Keratinocyte (primary cell): ENCODE data around the gene TBL1Y. TPM values are rescaled to one million over a fixed set of nuclear protein-coding genes. Genes with fewer than 3 reads are reported as not detected.

Experiments
- DNase-seq: peaks from one replicate; pipeline ENCODE4 v3.0.0-alpha.2; 2011; ENCODE audit warnings: low read depth, missing footprints, low spot score
- FAIRE-seq: peaks from 2 replicates; lab custom pipeline; 2011; peaks lifted over from hg19 to GRCh38; lab: Jason Lieb, UNC
- H2AFZ ChIP-seq: 2 replicates; pipeline ENCODE4 v1.6.0; 2012; ENCODE audit warnings: low read length, control low read depth, inconsistent platforms; ENCODE audit not compliant: control insufficient read depth
- H3K27ac ChIP-seq: 2 replicates; pipeline ENCODE4 v1.5.1; 2011; ENCODE audit warnings: low read length; ENCODE audit not compliant: control insufficient read depth, insufficient read depth
- H3K27me3 ChIP-seq: 3 replicates; pipeline ENCODE4 v1.6.0; 2011; ENCODE audit warnings: low read length; ENCODE audit not compliant: control insufficient read depth, insufficient read depth; ENCODE audit errors: extremely low read depth
- H3K36me3 ChIP-seq, 2 experiments: 2 replicates in 1 of 2; 3 replicates in 1 of 2; pipeline ENCODE4 v1.5.1; 2011; ENCODE audit warnings: low read length in 2 of 2, mild to moderate bottlenecking in 1 of 2; ENCODE audit not compliant: control insufficient read depth in 2 of 2, insufficient read depth in 2 of 2; ENCODE audit errors: extremely low read depth in 1 of 2
- H3K4me1 ChIP-seq: 3 replicates; pipeline ENCODE4 v1.5.1; 2011; ENCODE audit warnings: low read length; ENCODE audit not compliant: control insufficient read depth, insufficient read depth; ENCODE audit errors: extremely low read depth
- H3K4me2 ChIP-seq: 3 replicates; pipeline ENCODE4 v1.6.0; 2011; ENCODE audit warnings: low read depth, low read length; ENCODE audit not compliant: control insufficient read depth, insufficient read depth; ENCODE audit errors: extremely low read depth
- H3K4me3 ChIP-seq, 3 experiments: fragments of 200-600 bp in 1 of 3; sonication (generic) in 1 of 3; 2 replicates in 2 of 3; 3 replicates in 1 of 3; pipeline ENCODE4 v1.5.1; 2011 to 2016; ENCODE audit warnings: low read length in 3 of 3, mild to moderate bottlenecking in 3 of 3, control low read depth in 2 of 3, inconsistent platforms in 1 of 3, low read depth in 1 of 3, mixed read lengths in 1 of 3, mixed run types in 1 of 3, moderate library complexity in 1 of 3; ENCODE audit not compliant: control insufficient read depth in 2 of 3, insufficient read depth in 2 of 3; ENCODE audit errors: extremely low read depth in 1 of 3
- H3K79me2 ChIP-seq: 2 replicates; pipeline ENCODE4 v1.6.0; 2012; ENCODE audit warnings: low read length; ENCODE audit not compliant: control insufficient read depth, insufficient read depth
- H3K9ac ChIP-seq: 3 replicates; pipeline ENCODE4 v1.6.0; 2011; ENCODE audit warnings: low read length; ENCODE audit not compliant: control insufficient read depth, insufficient read depth; ENCODE audit errors: extremely low read depth
- H3K9me1 ChIP-seq: 3 replicates; pipeline ENCODE4 v1.6.0; 2011; ENCODE audit warnings: low read length; ENCODE audit not compliant: control insufficient read depth, insufficient read depth; ENCODE audit errors: extremely low read depth
- H3K9me3 ChIP-seq: 2 replicates; pipeline ENCODE4 v1.5.1; 2012; ENCODE audit warnings: low read depth, low read length; ENCODE audit not compliant: control insufficient read depth
- H4K20me1 ChIP-seq: 3 replicates; pipeline ENCODE4 v1.6.0; 2011; ENCODE audit warnings: low read length; ENCODE audit not compliant: control insufficient read depth, insufficient read depth; ENCODE audit errors: extremely low read depth
- EZH2 ChIP-seq: IDR thresholded peaks from one replicate; pipeline ENCODE4 v1.6.1; 2012; ENCODE audit warnings: inconsistent platforms, mild to moderate bottlenecking, low read length, moderate library complexity
- dilution Hi-C: fragments of 300-500 bp; cut with MboI; formaldehyde crosslinking; loops from one replicate; pipeline ENCODE4 v1.7.0; 2020; ENCODE audit warnings: low sequenced_read_pairs; ENCODE audit not compliant: extremely low pct_ligation_motif_present
- polyA plus RNA-seq, 5 experiments: library from polyadenylated mRNA; depleted of rRNA in 3 of 5; stranded (reverse) in 3 of 5; stranded (forward) in 1 of 5; unstranded in 1 of 5; fragments of >200 nt; gene quantifications; 1 replicate in 1 of 5; 2 replicates in 3 of 5; 3 replicates in 1 of 5; pipeline versions ENCODE4 v1.2.1 to v1.2.3, GENCODE V29; 2011 to 2012; ENCODE audit warnings: missing spikeins in 2 of 5, low read depth in 1 of 5, low replicate concordance in 1 of 5
- TF ChIP-seq, protein P1 (sequence below), 3 experiments: IDR thresholded peaks in 1 of 3; conservative IDR thresholded peaks in 1 of 3; optimal IDR thresholded peaks in 1 of 3; 2 replicates in 2 of 3; 3 replicates in 1 of 3; pipeline versions ENCODE3 to v1.5.1; 2011; ENCODE audit warnings: low read length in 3 of 3, mild to moderate bottlenecking in 3 of 3, moderate library complexity in 2 of 3, control low read depth in 1 of 3, inconsistent platforms in 1 of 3; ENCODE audit not compliant: insufficient read depth in 2 of 3; ENCODE audit errors: extremely low read depth in 1 of 3

The TBL1Y gene
- polyA plus RNA-seq, 1 donor (not counting 4 experiments of a cell fraction or from before 2014, with no cell fraction given): not detected

DNA sequence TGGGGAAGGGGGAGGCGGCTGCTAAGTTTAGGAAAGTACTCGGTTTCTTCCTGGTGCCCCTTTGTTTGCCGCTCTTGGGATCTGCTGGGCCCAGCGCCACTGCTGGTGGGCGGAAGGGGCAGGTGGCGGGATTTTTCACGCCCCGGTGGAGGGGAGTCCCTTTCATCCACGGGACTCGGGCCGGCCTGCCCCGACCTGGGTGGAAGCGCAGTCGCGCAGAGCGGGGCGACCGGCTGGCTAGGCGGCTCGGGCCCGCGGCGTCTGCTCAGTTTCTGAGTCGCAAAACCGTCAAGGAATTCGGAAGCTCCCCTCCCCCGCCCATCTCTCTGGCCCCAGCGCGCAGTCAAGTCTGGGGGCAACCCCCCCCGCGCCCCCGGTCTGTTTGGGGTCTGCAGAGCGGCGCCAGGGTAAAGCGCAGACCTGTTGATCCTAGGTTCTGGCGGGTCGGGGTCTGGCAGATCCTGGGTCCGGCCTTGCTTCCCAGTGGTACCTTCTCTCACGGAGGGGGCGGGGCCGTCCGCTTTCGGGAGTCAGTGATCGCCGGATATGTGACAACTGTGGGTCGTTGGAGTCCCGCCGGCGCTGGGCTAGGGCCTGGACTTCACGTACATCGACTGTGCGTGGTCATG is 870 bp downstream of the TBL1Y start, which contains the start of gene AMELY:
TSS of gene AMELY (minus strand) at position 500 of the 629 bp plus-strand sequence. CDS start 39,144 bp downstream, outside the sequence.
- DNase-seq (no peak), FAIRE-seq (no peak)
- H3K27ac ChIP-seq: no peak within 1 kb of the TSS

DNA sequence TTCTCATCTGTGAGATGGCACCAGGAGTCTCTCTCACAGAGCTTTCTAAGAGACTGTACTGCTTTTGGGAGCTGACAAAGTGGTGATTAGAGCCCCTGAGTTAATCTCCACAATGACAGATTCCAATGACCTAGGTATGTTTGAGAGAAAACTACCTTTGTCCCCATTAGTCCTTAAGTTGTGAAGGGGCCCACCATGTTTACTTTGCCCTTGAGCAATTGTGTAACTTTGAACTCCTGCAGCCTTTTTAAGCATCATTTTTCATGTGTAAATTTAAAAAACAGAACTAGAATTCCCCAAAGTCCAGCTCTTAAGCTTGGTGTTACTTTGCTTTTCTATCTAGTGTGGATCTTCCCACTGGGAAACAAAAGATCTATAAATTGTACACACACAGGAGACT is 2.9 kb downstream of the TBL1Y start:
- H3K4me2 ChIP-seq: no peak overlapping the region
- H3K27me3 ChIP-seq: no peaks in the 10 kb centered on the region
- H3K79me2 ChIP-seq: no peaks in the 10 kb centered on the region
- FAIRE-seq (no peak), DNase-seq (no peak)
- dilution Hi-C loops: no loop called here
- no peak overlapping the region for H3K9ac ChIP-seq
- H3K36me3 ChIP-seq: no peaks in the 10 kb centered on the region
- no peak overlapping the region for H2AFZ ChIP-seq
- H3K27ac ChIP-seq: no peak overlapping the region
- H4K20me1 ChIP-seq: no peaks in the 10 kb centered on the region
- TF ChIP-seq, protein P1, sequence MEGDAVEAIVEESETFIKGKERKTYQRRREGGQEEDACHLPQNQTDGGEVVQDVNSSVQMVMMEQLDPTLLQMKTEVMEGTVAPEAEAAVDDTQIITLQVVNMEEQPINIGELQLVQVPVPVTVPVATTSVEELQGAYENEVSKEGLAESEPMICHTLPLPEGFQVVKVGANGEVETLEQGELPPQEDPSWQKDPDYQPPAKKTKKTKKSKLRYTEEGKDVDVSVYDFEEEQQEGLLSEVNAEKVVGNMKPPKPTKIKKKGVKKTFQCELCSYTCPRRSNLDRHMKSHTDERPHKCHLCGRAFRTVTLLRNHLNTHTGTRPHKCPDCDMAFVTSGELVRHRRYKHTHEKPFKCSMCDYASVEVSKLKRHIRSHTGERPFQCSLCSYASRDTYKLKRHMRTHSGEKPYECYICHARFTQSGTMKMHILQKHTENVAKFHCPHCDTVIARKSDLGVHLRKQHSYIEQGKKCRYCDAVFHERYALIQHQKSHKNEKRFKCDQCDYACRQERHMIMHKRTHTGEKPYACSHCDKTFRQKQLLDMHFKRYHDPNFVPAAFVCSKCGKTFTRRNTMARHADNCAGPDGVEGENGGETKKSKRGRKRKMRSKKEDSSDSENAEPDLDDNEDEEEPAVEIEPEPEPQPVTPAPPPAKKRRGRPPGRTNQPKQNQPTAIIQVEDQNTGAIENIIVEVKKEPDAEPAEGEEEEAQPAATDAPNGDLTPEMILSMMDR (optimal IDR thresholded peaks at IDR 0.05 in 1 of 3, IDR thresholded peaks at IDR 0.05 in 1 of 3, conservative IDR thresholded peaks at IDR 0.05 in 1 of 3; ENCODE audit: extremely low read depth in 1 of 3, insufficient read depth in 2 of 3, low read length in 3 of 3): no peak
- TF ChIP-seq EZH2: no peak
- H3K9me3 ChIP-seq: no peaks in the 10 kb centered on the region
- H3K4me3 ChIP-seq: no peak overlapping the region
- no peaks in the 10 kb centered on the region for H3K4me1 ChIP-seq
- H3K9me1 ChIP-seq: no peaks in the 10 kb centered on the region

More for the DNA sequence above, 870 bp downstream of the TBL1Y start, which contains the start of gene AMELY:
- Histone ChIP-seq H3K9me3 (no peaks in the 10 kb centered on the region), H3K4me1 (no peaks in the 10 kb centered on the region), H4K20me1 (no peaks in the 10 kb centered on the region), H3K9me1 (no peaks in the 10 kb centered on the region), H3K9ac (no peak within 1 kb of the TSS), H3K4me2 (no peak within 1 kb of the TSS), H3K79me2 (no peaks in the 10 kb centered on the region), H3K4me3 (no peak within 1 kb of the TSS), H2AFZ (no peak within 1 kb of the TSS), H3K36me3 (no peaks in the 10 kb centered on the region), H3K27me3 (no peaks in the 10 kb centered on the region)
- dilution Hi-C loops: no loop called here
- TF ChIP-seq EZH2: no peak
- TF ChIP-seq, protein P1 (optimal IDR thresholded peaks at IDR 0.05 in 1 of 3, IDR thresholded peaks at IDR 0.05 in 1 of 3, conservative IDR thresholded peaks at IDR 0.05 in 1 of 3; ENCODE audit: extremely low read depth in 1 of 3, insufficient read depth in 2 of 3, low read length in 3 of 3): no peak
